NT2/D1 (cell line): Measurements from ENCODE around the gene KCP.

Experiments
- SUZ12 ChIP-seq: IDR thresholded peaks from 2 replicates; pipeline ENCODE4 v1.6.1; 2011; ENCODE audit not compliant: insufficient read length, insufficient read depth; ENCODE audit errors: extremely low read depth
- YY1 ChIP-seq: IDR thresholded peaks from 2 replicates; pipeline ENCODE4 v1.6.1; 2011; ENCODE audit not compliant: insufficient read length, insufficient read depth
- ZNF274 ChIP-seq: IDR thresholded peaks from 2 replicates; pipeline ENCODE4 v1.6.1; 2011; ENCODE audit warnings: mild to moderate bottlenecking, low read depth, low read length

DNA sequence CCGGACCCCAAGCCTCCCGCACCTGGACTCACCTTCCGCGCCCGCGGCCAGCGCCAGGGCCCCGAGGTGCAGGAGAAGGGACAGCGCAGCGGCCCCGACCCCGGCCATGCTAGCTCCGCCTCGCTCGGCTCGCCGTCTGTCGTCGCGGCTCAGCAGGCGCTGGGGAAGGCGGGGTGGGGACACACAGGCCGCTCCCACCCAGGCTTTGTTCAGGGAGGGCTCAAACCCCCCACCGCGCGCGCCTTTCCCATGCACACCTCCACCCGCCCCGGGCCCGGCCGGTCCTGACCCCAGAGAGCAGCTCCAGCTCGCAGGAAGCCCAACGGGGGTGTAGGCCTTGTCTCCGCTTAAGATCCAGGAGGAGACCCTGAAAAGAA lies at the start of gene KCP:
- TF ChIP-seq YY1, result no peak
- no peak for TF ChIP-seq ZNF274
- no peak for TF ChIP-seq SUZ12
